Activated naive CD4-positive, alpha-beta T cell treated with anti-CD3 and anti-CD28 coated beads, Interleukin-2, amount 10 ng/mL, durations not matched to agents 7 days and 5 days (primary cell): ENCODE measurements around the gene NCKAP5L.

Source experiments
- CTCF ChIA-PET: fragments of 350-600 bp; sonication (Branson Sonifier 250); formaldehyde crosslinking; loops from one replicate; lab custom pipeline; 2021; ENCODE audit warnings: antibody characterized with exemption; lab: Charles Lee
- DNase-seq: peaks from one replicate; pipeline ENCODE4 v3.0.0-alpha.2; 2020
- H3K27ac Mint-ChIP-seq: one replicate; pipeline ENCODE4 v1.8.0; 2021; ENCODE audit warnings: mild to moderate bottlenecking, moderate library complexity, mixed read lengths
- H3K27me3 Mint-ChIP-seq: one replicate; pipeline ENCODE4 v1.8.0; 2021; ENCODE audit warnings: mild to moderate bottlenecking, mixed read lengths
- H3K36me3 Mint-ChIP-seq: one replicate; pipeline ENCODE4 v1.8.0; 2021; ENCODE audit warnings: mixed read lengths
- H3K4me1 Mint-ChIP-seq: one replicate; pipeline ENCODE4 v1.8.0; 2021; ENCODE audit warnings: mixed read lengths
- H3K4me3 Mint-ChIP-seq: one replicate; pipeline ENCODE4 v1.8.0; 2021; ENCODE audit warnings: mild to moderate bottlenecking, moderate library complexity, mixed read lengths
- H3K9me3 Mint-ChIP-seq: one replicate; pipeline ENCODE4 v1.8.0; 2021; ENCODE audit warnings: mixed read lengths

Gene NCKAP5L

GRCh38 chr12:49824895-49825294, 3.3 kb downstream of the NCKAP5L start:
- CTCF ChIA-PET, result interaction anchor here (1.0 kb wide), 2 partner anchors 14 to 47 kb away, joined by 3 read pairs; no protein-coding TSS in a partner anchor
- Mint-ChIP-seq H3K36me3 (peaks cover 3% of the 10 kb centered on the region), H3K27ac (no peak overlapping the region), H3K4me1 (peaks cover 42% of the 10 kb centered on the region), H3K9me3 (no peaks in the 10 kb centered on the region), H3K4me3 (no peak overlapping the region), H3K27me3 (peaks cover 22% of the 10 kb centered on the region)
- no peak for DNase-seq

- H3K9me3 Mint-ChIP-seq, result no peaks in the 10 kb centered on the region
- DNase-seq, result no peak
- CTCF ChIA-PET, result interaction anchor here (1.0 kb wide), 2 partner anchors 15 to 47 kb away, joined by 3 read pairs; no protein-coding TSS in a partner anchor
- H3K4me3 Mint-ChIP-seq, result no peak overlapping the region
- H3K27me3 Mint-ChIP-seq, result peaks cover 22% of the 10 kb centered on the region
- no peak overlapping the region for H3K27ac Mint-ChIP-seq
- peaks cover 45% of the 10 kb centered on the region for H3K4me1 Mint-ChIP-seq
- H3K36me3 Mint-ChIP-seq, result peaks cover 3% of the 10 kb centered on the region
Measured at GRCh38 chr12:49824416-49824815, 3.8 kb downstream of the NCKAP5L start.

- Mint-ChIP-seq H3K4me3 (no peak overlapping the region), H3K4me1 (peaks cover 42% of the 10 kb centered on the region)
- CTCF ChIA-PET, result no interaction called here
Measured at GRCh38 chr12:49823951-49824350, 4.3 kb downstream of the NCKAP5L start.

GRCh38 chr12:49823350-49823749, 4.9 kb downstream of the NCKAP5L start:
- H3K4me1 Mint-ChIP-seq, result peaks cover 36% of the 10 kb centered on the region
- DNase-seq, result no peak
- H3K27ac Mint-ChIP-seq, result no peak overlapping the region
- peaks cover 17% of the 10 kb centered on the region for H3K27me3 Mint-ChIP-seq
- peaks cover 1% of the 10 kb centered on the region for H3K36me3 Mint-ChIP-seq
- H3K4me3 Mint-ChIP-seq, result no peak overlapping the region
- CTCF ChIA-PET, result no interaction called here
- H3K9me3 Mint-ChIP-seq, result no peaks in the 10 kb centered on the region

More at GRCh38 chr12:49823951-49824350, 4.3 kb downstream of the NCKAP5L start:
- no peak for DNase-seq
- no peaks in the 10 kb centered on the region for H3K9me3 Mint-ChIP-seq
- no peak overlapping the region for H3K27ac Mint-ChIP-seq
- peaks cover 3% of the 10 kb centered on the region for H3K36me3 Mint-ChIP-seq
- peaks cover 22% of the 10 kb centered on the region for H3K27me3 Mint-ChIP-seq

- CTCF ChIA-PET, result interaction anchor here (0.6 to 1.9 kb wide), 4 partner anchors 10 to 573 kb away, joined by 3 to 8 read pairs (median 4); partner anchors contain the start of gene COX14
- H3K4me3 Mint-ChIP-seq, result no peak overlapping the region
- no peak overlapping the region for H3K27ac Mint-ChIP-seq
- H3K36me3 Mint-ChIP-seq, result peaks cover 1% of the 10 kb centered on the region
- peaks cover 2% of the 10 kb centered on the region for H3K27me3 Mint-ChIP-seq
- no peaks in the 10 kb centered on the region for H3K9me3 Mint-ChIP-seq
- H3K4me1 Mint-ChIP-seq, result peaks cover 29% of the 10 kb centered on the region
- DNase-seq, result no peak
Measured at GRCh38 chr12:49821373-49822287, 6.6 kb downstream of the NCKAP5L start.

- Mint-ChIP-seq H3K27me3 (no peaks in the 10 kb centered on the region), H3K4me3 (no peak overlapping the region), H3K4me1 (peaks cover 30% of the 10 kb centered on the region), H3K9me3 (no peaks in the 10 kb centered on the region), H3K27ac (no peak overlapping the region), H3K36me3 (peaks cover 1% of the 10 kb centered on the region)
- CTCF ChIA-PET, result interaction anchor here (0.6 to 1.2 kb wide), 2 partner anchors 19 to 307 kb away, joined by 3 read pairs; no protein-coding TSS in a partner anchor
- DNase-seq, result no peak
Measured at GRCh38 chr12:49819786-49820185, 8.4 kb downstream of the NCKAP5L start.

- peaks cover 30% of the 10 kb centered on the region for H3K4me1 Mint-ChIP-seq
- no peak overlapping the region for H3K27ac Mint-ChIP-seq
- H3K36me3 Mint-ChIP-seq, result peaks cover 1% of the 10 kb centered on the region
- CTCF ChIA-PET, result no interaction called here
- DNase-seq, result no peak
- H3K9me3 Mint-ChIP-seq, result no peaks in the 10 kb centered on the region
- H3K27me3 Mint-ChIP-seq, result no peaks in the 10 kb centered on the region
- no peak overlapping the region for H3K4me3 Mint-ChIP-seq
Measured at GRCh38 chr12:49818241-49818895, 9.8 kb downstream of the NCKAP5L start.

GRCh38 chr12:49813131-49813530, 15.1 kb downstream of the NCKAP5L start:
- DNase-seq, result no peak
- H3K36me3 Mint-ChIP-seq, result no peaks in the 10 kb centered on the region
- CTCF ChIA-PET, result interaction anchor here (1.1 kb wide), 1 partner anchor 35 kb away, joined by 3 read pairs; no protein-coding TSS in a partner anchor

GRCh38 chr12:49811961-49812401, 16.2 kb downstream of the NCKAP5L start:
- no peaks in the 10 kb centered on the region for H3K9me3 Mint-ChIP-seq
- H3K4me1 Mint-ChIP-seq, result peaks cover 8% of the 10 kb centered on the region
- CTCF ChIA-PET, result interaction anchor here (1.4 to 1.5 kb wide), 3 partner anchors 9 to 155 kb away, joined by 3 to 6 read pairs (median 4); no protein-coding TSS in a partner anchor
- H3K27me3 Mint-ChIP-seq, result no peaks in the 10 kb centered on the region
- H3K36me3 Mint-ChIP-seq, result no peaks in the 10 kb centered on the region
- no peak overlapping the region for H3K4me3 Mint-ChIP-seq
- DNase-seq, result no peak
- H3K27ac Mint-ChIP-seq, result no peak overlapping the region

More at GRCh38 chr12:49813131-49813530, 15.1 kb downstream of the NCKAP5L start:
- Mint-ChIP-seq H3K9me3 (no peaks in the 10 kb centered on the region), H3K4me3 (no peak overlapping the region), H3K27me3 (no peaks in the 10 kb centered on the region), H3K4me1 (peaks cover 8% of the 10 kb centered on the region), H3K27ac (no peak overlapping the region)

GRCh38 chr12:49811136-49811535, 17.1 kb downstream of the NCKAP5L start:
- CTCF ChIA-PET, result interaction anchor here (0.9 to 1.5 kb wide), 4 partner anchors 10 to 156 kb away, joined by 3 to 6 read pairs (median 4); no protein-coding TSS in a partner anchor
- Mint-ChIP-seq H3K4me1 (peaks cover 8% of the 10 kb centered on the region), H3K27me3 (no peaks in the 10 kb centered on the region), H3K4me3 (no peak overlapping the region), H3K36me3 (no peaks in the 10 kb centered on the region), H3K27ac (no peak overlapping the region), H3K9me3 (no peaks in the 10 kb centered on the region)
- no peak for DNase-seq

- Mint-ChIP-seq H3K9me3 (no peaks in the 10 kb centered on the region), H3K27me3 (no peaks in the 10 kb centered on the region), H3K4me1 (peaks cover 4% of the 10 kb centered on the region), H3K4me3 (no peak overlapping the region), H3K36me3 (no peaks in the 10 kb centered on the region), H3K27ac (no peak overlapping the region)
- CTCF ChIA-PET, result interaction anchor here (1.0 kb wide), 1 partner anchor 10 kb away, joined by 4 read pairs; no protein-coding TSS in a partner anchor
- DNase-seq, result no peak
Measured at GRCh38 chr12:49809906-49810389, 18.3 kb downstream of the NCKAP5L start.

GRCh38 chr12:49809381-49809905, 18.8 kb downstream of the NCKAP5L start:
- no peak for DNase-seq
- peaks cover 4% of the 10 kb centered on the region for H3K4me1 Mint-ChIP-seq
- no peaks in the 10 kb centered on the region for H3K27me3 Mint-ChIP-seq
- H3K27ac Mint-ChIP-seq, result no peak overlapping the region
- CTCF ChIA-PET, result no interaction called here
- no peak overlapping the region for H3K4me3 Mint-ChIP-seq
- H3K9me3 Mint-ChIP-seq, result no peaks in the 10 kb centered on the region
- H3K36me3 Mint-ChIP-seq, result no peaks in the 10 kb centered on the region

GRCh38 chr12:49808686-49809380, 19.4 kb downstream of the NCKAP5L start:
- Mint-ChIP-seq H3K36me3 (no peaks in the 10 kb centered on the region), H3K27ac (no peak overlapping the region), H3K4me3 (no peak overlapping the region), H3K27me3 (no peaks in the 10 kb centered on the region), H3K9me3 (no peaks in the 10 kb centered on the region), H3K4me1 (peaks cover 4% of the 10 kb centered on the region)
- no peak for DNase-seq
- CTCF ChIA-PET, result no interaction called here
